ENCODE measurements around the gene NKAIN2.

Gene NKAIN2

DNA sequence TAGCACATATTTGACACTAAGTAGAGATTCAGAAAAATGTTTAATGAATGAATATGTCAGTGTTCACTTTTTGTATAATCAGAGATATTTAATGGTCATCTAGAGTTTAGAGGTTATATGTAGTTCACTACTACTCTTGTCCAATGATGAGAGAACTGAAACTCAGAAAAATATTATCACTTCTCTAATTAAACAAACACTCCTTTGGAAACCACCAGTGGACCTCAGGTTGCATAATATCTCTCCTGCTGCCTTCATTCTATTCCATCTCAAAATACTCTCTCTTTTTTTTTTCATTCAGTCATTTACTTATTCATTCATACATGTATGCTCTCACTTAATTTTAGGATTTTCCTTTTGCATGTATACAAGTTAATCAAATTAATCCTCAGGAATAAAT is 735.4 kb downstream of the NKAIN2 start:
- H3K4me2 ChIP-seq (ENCODE audit: insufficient read depth, low read length, poor library complexity, severe bottlenecking), result no peak overlapping the region
- no peak overlapping the region for H4K91ac ChIP-seq (ENCODE audit: low read depth, low read length, poor library complexity)
- no peak overlapping the region for H3K9ac ChIP-seq (ENCODE audit: low read depth, low read length, poor library complexity)
- no peak for DNase-seq (ENCODE audit: low spot score)
- H3K27me3 ChIP-seq (ENCODE audit: control insufficient read depth in 3 of 3, insufficient read depth in 3 of 3, low read depth in 1 of 3, low read length in 3 of 3), result no peaks in the 10 kb centered on the region
- H2BK12ac ChIP-seq (ENCODE audit: low read length), result no peak overlapping the region
- H4K8ac ChIP-seq (ENCODE audit: low read depth, low read length), result no peak overlapping the region
- no peak overlapping the region for H3K4me3 ChIP-seq (ENCODE audit: low read length in 2 of 2)
- H3K4ac ChIP-seq (ENCODE audit: low read length), result no peak overlapping the region
- no peak overlapping the region for H2AK5ac ChIP-seq (ENCODE audit: low read depth, low read length)
- no peaks in the 10 kb centered on the region for H3K36me3 ChIP-seq (replicated peaks in 1 of 2; ENCODE audit: control insufficient read depth in 2 of 2, insufficient read depth in 2 of 2, low read length in 2 of 2)
- no peak overlapping the region for H2BK5ac ChIP-seq (ENCODE audit: low read length)
- no peak overlapping the region for H2BK15ac ChIP-seq (ENCODE audit: low read length)
- no peak overlapping the region for H2BK120ac ChIP-seq (ENCODE audit: low read depth, low read length)
- no peaks in the 10 kb centered on the region for H3K9me3 ChIP-seq (replicated peaks in 1 of 2; ENCODE audit: control insufficient read depth in 2 of 2, insufficient read depth in 1 of 2, low read depth in 1 of 2, low read length in 2 of 2)
- H3K27ac ChIP-seq (replicated peaks; ENCODE audit: low read length), result no peak overlapping the region
- H3K4me1 ChIP-seq (ENCODE audit: control insufficient read depth in 2 of 2, insufficient read depth in 1 of 2, low read depth in 1 of 2, low read length in 2 of 2), result peaks cover 2 to 3% of the 10 kb centered on the region in 2 donors
- no peak overlapping the region for H2AFZ ChIP-seq (ENCODE audit: low read length)
- no peak overlapping the region for H3K18ac ChIP-seq (ENCODE audit: low read length)
- no peak overlapping the region for H3K23ac ChIP-seq (ENCODE audit: low read depth, low read length, poor library complexity)
- H3K79me1 ChIP-seq (ENCODE audit: low read depth, low read length), result no peaks in the 10 kb centered on the region
- H3K14ac ChIP-seq (ENCODE audit: low read length), result no peak overlapping the region

DNA sequence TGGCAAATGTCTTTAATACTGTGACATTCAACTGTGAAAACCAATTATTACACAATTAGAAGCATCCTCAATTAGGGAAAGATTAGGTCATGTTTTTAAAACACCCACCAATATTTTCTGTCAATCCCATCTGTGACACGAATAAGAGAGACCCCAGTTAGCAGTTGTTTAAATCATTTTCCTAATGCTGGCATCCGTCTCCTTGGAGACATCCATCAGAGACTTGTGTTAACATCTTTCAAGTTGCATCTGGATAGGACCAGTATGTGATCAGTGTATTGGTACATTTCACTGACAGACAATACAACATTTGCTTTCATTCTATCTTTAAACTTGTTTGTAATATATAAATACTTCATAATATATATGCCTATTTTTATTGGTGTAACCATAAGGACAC is 737.9 kb downstream of the NKAIN2 start:
- no peak overlapping the region for H2BK12ac ChIP-seq (ENCODE audit: low read length)
- H3K27ac ChIP-seq (replicated peaks; ENCODE audit: low read length), result no peak overlapping the region
- H4K91ac ChIP-seq (ENCODE audit: low read depth, low read length, poor library complexity), result no peak overlapping the region
- no peak overlapping the region for H2AFZ ChIP-seq (ENCODE audit: low read length)
- no peak overlapping the region for H3K14ac ChIP-seq (ENCODE audit: low read length)
- no peak overlapping the region for H3K18ac ChIP-seq (ENCODE audit: low read length)
- H2BK120ac ChIP-seq (ENCODE audit: low read depth, low read length), result no peak overlapping the region
- no peak overlapping the region for H4K8ac ChIP-seq (ENCODE audit: low read depth, low read length)
- H3K27me3 ChIP-seq (ENCODE audit: control insufficient read depth in 3 of 3, insufficient read depth in 3 of 3, low read depth in 1 of 3, low read length in 3 of 3), result no peaks in the 10 kb centered on the region
- H3K9me3 ChIP-seq (replicated peaks in 1 of 2; ENCODE audit: control insufficient read depth in 2 of 2, insufficient read depth in 1 of 2, low read depth in 1 of 2, low read length in 2 of 2), result no peaks in the 10 kb centered on the region
- H2AK5ac ChIP-seq (ENCODE audit: low read depth, low read length), result no peak overlapping the region
- H3K4me2 ChIP-seq (ENCODE audit: insufficient read depth, low read length, poor library complexity, severe bottlenecking), result no peak overlapping the region
- H3K9ac ChIP-seq (ENCODE audit: low read depth, low read length, poor library complexity), result no peak overlapping the region
- H3K4me1 ChIP-seq (ENCODE audit: control insufficient read depth in 2 of 2, insufficient read depth in 1 of 2, low read depth in 1 of 2, low read length in 2 of 2), result peaks cover 0 to 2% of the 10 kb centered on the region in 2 donors
- no peak overlapping the region for H3K4ac ChIP-seq (ENCODE audit: low read length)
- no CpG with 5 or more reads among the region's 2 CpGs for WGBS, 2 donors (ENCODE audit: extremely low coverage in 2 of 2, insufficient read length in 2 of 2, insufficient replicate concordance in 1 of 2)
- no peak overlapping the region for H3K4me3 ChIP-seq (ENCODE audit: low read length in 2 of 2)
- no peaks in the 10 kb centered on the region for H3K79me1 ChIP-seq (ENCODE audit: low read depth, low read length)
- no peak overlapping the region for H2BK15ac ChIP-seq (ENCODE audit: low read length)
- H3K36me3 ChIP-seq (replicated peaks in 1 of 2; ENCODE audit: control insufficient read depth in 2 of 2, insufficient read depth in 2 of 2, low read length in 2 of 2), result no peaks in the 10 kb centered on the region
- no peak overlapping the region for H2BK5ac ChIP-seq (ENCODE audit: low read length)
- no peak overlapping the region for H3K23ac ChIP-seq (ENCODE audit: low read depth, low read length, poor library complexity)
- no peak for DNase-seq (ENCODE audit: low spot score)

DNA sequence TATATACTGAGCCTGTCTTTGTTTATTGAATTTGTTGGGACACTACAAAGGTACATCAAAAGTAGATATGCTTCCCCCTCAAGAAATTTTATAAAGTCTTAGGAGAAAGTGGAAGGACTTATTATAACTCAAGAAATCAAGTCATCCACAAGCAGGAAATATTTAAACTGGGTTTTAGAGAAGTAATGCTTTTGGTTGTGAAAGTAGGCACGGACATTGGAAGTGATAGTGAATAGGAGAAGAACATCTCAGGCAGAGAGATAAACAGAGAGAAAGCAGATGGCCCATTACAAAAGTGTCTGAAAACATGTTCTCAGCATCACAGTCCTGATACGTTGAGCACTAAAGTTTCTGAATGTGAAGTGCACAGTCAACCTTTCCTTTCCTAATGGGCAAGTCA is 742.9 kb downstream of the NKAIN2 start:
- Histone ChIP-seq H3K27ac (replicated peaks; ENCODE audit: low read length) (no peak overlapping the region), H3K4me1 (ENCODE audit: control insufficient read depth in 2 of 2, insufficient read depth in 1 of 2, low read depth in 1 of 2, low read length in 2 of 2) (peaks cover 0 to under 1% of the 10 kb centered on the region in 2 donors), H3K18ac (ENCODE audit: low read length) (no peak overlapping the region), H3K9ac (ENCODE audit: low read depth, low read length, poor library complexity) (no peak overlapping the region), H3K4me2 (ENCODE audit: insufficient read depth, low read length, poor library complexity, severe bottlenecking) (no peak overlapping the region), H3K36me3 (replicated peaks in 1 of 2; ENCODE audit: control insufficient read depth in 2 of 2, insufficient read depth in 2 of 2, low read length in 2 of 2) (no peaks in the 10 kb centered on the region), H2AK5ac (ENCODE audit: low read depth, low read length) (no peak overlapping the region), H3K4ac (ENCODE audit: low read length) (no peak overlapping the region), H3K79me1 (ENCODE audit: low read depth, low read length) (no peaks in the 10 kb centered on the region), H4K8ac (ENCODE audit: low read depth, low read length) (no peak overlapping the region), H3K14ac (ENCODE audit: low read length) (no peak overlapping the region), H3K9me3 (replicated peaks in 1 of 2; ENCODE audit: control insufficient read depth in 2 of 2, insufficient read depth in 1 of 2, low read depth in 1 of 2, low read length in 2 of 2) (no peaks in the 10 kb centered on the region), H2BK120ac (ENCODE audit: low read depth, low read length) (no peak overlapping the region), H3K23ac (ENCODE audit: low read depth, low read length, poor library complexity) (no peak overlapping the region), H2BK5ac (ENCODE audit: low read length) (no peak overlapping the region), H3K27me3 (ENCODE audit: control insufficient read depth in 3 of 3, insufficient read depth in 3 of 3, low read depth in 1 of 3, low read length in 3 of 3) (no peaks in the 10 kb centered on the region), H4K91ac (ENCODE audit: low read depth, low read length, poor library complexity) (no peak overlapping the region), H2AFZ (ENCODE audit: low read length) (no peak overlapping the region), H2BK15ac (ENCODE audit: low read length) (no peak overlapping the region), H2BK12ac (ENCODE audit: low read length) (no peak overlapping the region), H3K4me3 (ENCODE audit: low read length in 2 of 2) (no peak overlapping the region)
- WGBS, 2 donors (ENCODE audit: extremely low coverage in 2 of 2, insufficient read length in 2 of 2, insufficient replicate concordance in 1 of 2), result no CpG with 5 or more reads among the region's 2 CpGs
- no peak for DNase-seq (ENCODE audit: low spot score)

DNA sequence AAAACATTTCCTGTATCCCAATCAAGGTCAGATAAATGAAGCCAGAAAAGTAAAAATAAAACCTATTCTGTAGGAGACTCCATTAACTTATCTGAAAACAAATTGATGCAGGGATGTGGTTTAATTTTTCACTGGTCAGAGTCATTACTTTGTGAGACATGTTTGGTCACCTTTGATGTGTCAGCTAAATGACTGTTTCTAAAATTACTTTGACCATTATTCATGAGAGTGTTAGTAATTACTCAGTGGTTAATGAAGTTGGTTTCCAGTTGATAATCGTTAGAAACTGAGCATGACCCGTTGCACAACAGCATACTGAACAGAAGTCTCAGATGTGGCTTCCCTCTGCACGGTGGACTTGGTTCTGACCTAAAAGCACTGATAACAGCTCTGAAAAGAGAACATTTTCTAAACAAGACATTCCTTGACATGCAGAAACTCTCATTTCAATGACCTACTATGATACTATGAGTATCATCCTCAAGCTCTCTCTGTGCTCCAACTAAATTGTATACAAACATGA is 748.1 kb downstream of the NKAIN2 start:
- no CpG with 5 or more reads among the region's 3 CpGs for WGBS, 2 donors (ENCODE audit: extremely low coverage in 2 of 2, insufficient read length in 2 of 2, insufficient replicate concordance in 1 of 2)
- H3K27me3 ChIP-seq (ENCODE audit: control insufficient read depth in 3 of 3, insufficient read depth in 3 of 3, low read depth in 1 of 3, low read length in 3 of 3), result no peaks in the 10 kb centered on the region

More for the DNA sequence above, 748.1 kb downstream of the NKAIN2 start:
- Histone ChIP-seq H3K14ac (ENCODE audit: low read length) (no peak overlapping the region), H3K4me3 (ENCODE audit: low read length in 2 of 2) (no peak overlapping the region), H3K27ac (replicated peaks; ENCODE audit: low read length) (no peak overlapping the region), H3K4ac (ENCODE audit: low read length) (no peak overlapping the region), H2AK5ac (ENCODE audit: low read depth, low read length) (no peak overlapping the region), H2AFZ (ENCODE audit: low read length) (no peak overlapping the region), H3K79me1 (ENCODE audit: low read depth, low read length) (no peaks in the 10 kb centered on the region), H2BK12ac (ENCODE audit: low read length) (no peak overlapping the region), H3K18ac (ENCODE audit: low read length) (no peak overlapping the region), H3K36me3 (replicated peaks in 1 of 2; ENCODE audit: control insufficient read depth in 2 of 2, insufficient read depth in 2 of 2, low read length in 2 of 2) (no peaks in the 10 kb centered on the region), H4K8ac (ENCODE audit: low read depth, low read length) (no peak overlapping the region), H3K9me3 (replicated peaks in 1 of 2; ENCODE audit: control insufficient read depth in 2 of 2, insufficient read depth in 1 of 2, low read depth in 1 of 2, low read length in 2 of 2) (peaks cover 0 to 7% of the 10 kb centered on the region in 2 donors), H3K23ac (ENCODE audit: low read depth, low read length, poor library complexity) (no peak overlapping the region), H3K4me2 (ENCODE audit: insufficient read depth, low read length, poor library complexity, severe bottlenecking) (no peak overlapping the region), H4K91ac (ENCODE audit: low read depth, low read length, poor library complexity) (no peak overlapping the region), H3K9ac (ENCODE audit: low read depth, low read length, poor library complexity) (no peak overlapping the region), H2BK5ac (ENCODE audit: low read length) (no peak overlapping the region), H2BK15ac (ENCODE audit: low read length) (no peak overlapping the region), H3K4me1 (ENCODE audit: control insufficient read depth in 2 of 2, insufficient read depth in 1 of 2, low read depth in 1 of 2, low read length in 2 of 2) (no peaks in the 10 kb centered on the region), H2BK120ac (ENCODE audit: low read depth, low read length) (no peak overlapping the region)
- no peak for DNase-seq (ENCODE audit: low spot score)
